GM12874 (cell line): ENCODE measurements around the gene PARD3.

ENCODE experiments used
- CTCF ChIP-seq: IDR thresholded peaks from 2 replicates; pipeline ENCODE4 v1.5.1; 2011; ENCODE audit warnings: low read depth, mild to moderate bottlenecking, control low read depth, low read length, moderate library complexity; ENCODE audit not compliant: insufficient read depth

The PARD3 gene

GRCh38 chr10:34719328-34719727 lies 95.8 kb downstream of the PARD3 start:
- no peak for TF ChIP-seq CTCF

- no peak for TF ChIP-seq CTCF
These were observed 97.7 kb downstream of the PARD3 start for GRCh38 chr10:34717429-34717828.

- TF ChIP-seq CTCF: no peak
These were observed 98.1 kb downstream of the PARD3 start for GRCh38 chr10:34716958-34717357.

GRCh38 chr10:34716234-34716633 lies 98.9 kb downstream of the PARD3 start:
- TF ChIP-seq CTCF: no peak

- no peak for TF ChIP-seq CTCF
These were observed 99.4 kb downstream of the PARD3 start for GRCh38 chr10:34715511-34716187.

- TF ChIP-seq CTCF: no peak
These were observed 101.2 kb downstream of the PARD3 start for GRCh38 chr10:34713875-34714274.

- TF ChIP-seq CTCF: no peak
These were observed 103.6 kb downstream of the PARD3 start for GRCh38 chr10:34711500-34711899.
